GM21737 (cell line): Measurements from ENCODE around the gene PAEP.

Experiments used
- ATAC-seq: cut with Tn5 transposase; IDR thresholded peaks from one replicate; pipeline ENCODE4 v1.9.1; 2021; ENCODE audit warnings: mild to moderate bottlenecking, moderate library complexity; ENCODE audit not compliant: unreplicated experiment

The PAEP gene

GRCh38 chr9:135574943-135575342 lies 13.4 kb downstream of the PAEP start:
- no peak for ATAC-seq

- ATAC-seq: no peak
Measured at GRCh38 chr9:135575995-135576631, 14.6 kb downstream of the PAEP start.

- no peak for ATAC-seq
Measured at GRCh38 chr9:135577256-135577655, 15.7 kb downstream of the PAEP start.

- ATAC-seq: no peak
Measured at GRCh38 chr9:135579356-135579755, 17.8 kb downstream of the PAEP start.

- no peak for ATAC-seq
Measured at GRCh38 chr9:135579889-135580660, 18.5 kb downstream of the PAEP start.

GRCh38 chr9:135580664-135581380 lies 19.3 kb downstream of the PAEP start:
- no peak for ATAC-seq

GRCh38 chr9:135581636-135582426 lies 20.3 kb downstream of the PAEP start:
- no peak for ATAC-seq

GRCh38 chr9:135582541-135582940 lies 21.0 kb downstream of the PAEP start:
- no peak for ATAC-seq

- ATAC-seq: no peak
Measured at GRCh38 chr9:135582966-135583687, 21.6 kb downstream of the PAEP start.

- no peak for ATAC-seq
Measured at GRCh38 chr9:135583688-135584011, 22.1 kb downstream of the PAEP start.

GRCh38 chr9:135584371-135584770 lies 22.8 kb downstream of the PAEP start:
- no peak for ATAC-seq

- no peak for ATAC-seq
Measured at GRCh38 chr9:135584934-135585333, 23.4 kb downstream of the PAEP start.

GRCh38 chr9:135586601-135587109 lies 25.1 kb downstream of the PAEP start:
- ATAC-seq: no peak

GRCh38 chr9:135587658-135588057 lies 26.1 kb downstream of the PAEP start:
- ATAC-seq: no peak

- no peak for ATAC-seq
Measured at GRCh38 chr9:135588371-135588770, 26.8 kb downstream of the PAEP start.

GRCh38 chr9:135588886-135589595 lies 27.5 kb downstream of the PAEP start:
- no peak for ATAC-seq

GRCh38 chr9:135589596-135590485 lies 28.3 kb downstream of the PAEP start:
- no peak for ATAC-seq

GRCh38 chr9:135590486-135591079 lies 29.0 kb downstream of the PAEP start:
- no peak for ATAC-seq
